Activated naive CD4-positive, alpha-beta T cell treated with Interleukin-2 at 50 U/mL for 16 hours (primary cell): ENCODE measurements around the gene PIK3R1.

ENCODE experiments used
- DNase-seq: peaks from one replicate; pipeline ENCODE4 v3.0.0-alpha.2; 2020

The PIK3R1 gene

GRCh38 chr5:68253624-68254585, 38.3 kb downstream of the PIK3R1 start:
- no peak for DNase-seq

GRCh38 chr5:68254810-68255209, 39.3 kb downstream of the PIK3R1 start:
- DNase-seq: no peak

- DNase-seq: no peak
Measured at GRCh38 chr5:68255305-68256120, 40.0 kb downstream of the PIK3R1 start.

DNA sequence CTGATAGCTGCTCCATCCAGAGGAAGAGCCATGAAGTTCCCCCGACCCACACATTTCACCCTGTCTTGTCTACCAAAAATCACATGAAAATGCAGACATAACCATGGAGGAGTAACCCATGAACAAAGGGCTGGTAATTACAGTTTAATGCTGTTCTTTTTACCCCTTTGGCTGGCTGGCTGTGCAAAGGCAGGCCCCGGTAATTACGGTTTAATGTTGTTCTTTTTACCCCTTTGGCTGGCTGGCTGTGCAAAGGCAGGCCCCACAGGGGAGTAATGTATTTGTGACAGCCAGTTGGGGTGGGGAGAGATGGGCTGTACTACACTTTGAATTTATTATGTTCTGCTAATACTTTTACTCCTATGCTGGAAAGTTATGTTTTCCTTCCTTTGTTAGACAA, 41.7 kb downstream of the PIK3R1 start:
- DNase-seq: no peak

DNA sequence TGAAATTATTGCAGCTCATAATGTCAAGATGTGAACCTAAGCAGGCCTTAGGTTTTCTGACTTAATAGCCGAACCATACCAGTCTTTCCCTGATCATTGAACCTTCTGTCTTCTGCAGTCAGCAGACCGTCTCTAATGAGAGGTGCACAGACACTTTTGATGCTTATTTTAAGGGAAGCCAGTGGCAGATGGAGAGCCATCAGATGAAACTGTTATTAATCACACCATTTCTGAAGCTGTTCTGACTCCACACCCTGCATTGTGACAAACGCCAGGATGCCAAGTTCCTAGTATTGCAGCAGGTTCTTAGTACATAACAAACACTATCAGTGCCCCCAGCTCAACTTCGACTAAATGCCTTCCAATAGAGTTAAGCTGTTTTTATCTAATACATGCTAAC, 43.0 kb downstream of the PIK3R1 start:
- no peak for DNase-seq

- no peak for DNase-seq
Measured at GRCh38 chr5:68259700-68260099, 44.1 kb downstream of the PIK3R1 start.

DNA sequence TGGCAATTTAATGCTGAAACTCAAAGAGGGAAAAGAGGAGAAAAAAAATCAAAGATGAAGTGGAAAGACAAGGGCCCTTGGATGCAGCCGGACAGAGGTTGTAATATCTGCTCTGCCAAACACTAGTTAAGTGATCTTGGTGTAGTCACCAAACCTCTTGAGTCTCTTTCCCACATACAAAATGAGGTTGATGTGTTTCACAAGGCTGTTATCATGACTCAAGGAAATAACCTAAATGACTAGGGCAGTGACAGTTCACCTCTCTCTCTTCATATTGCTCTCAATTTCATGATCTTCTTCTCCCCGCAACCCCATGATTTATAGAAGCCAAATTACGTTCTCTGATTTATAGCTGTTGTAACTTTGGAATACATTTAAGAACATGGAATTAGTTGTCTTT, 44.9 kb downstream of the PIK3R1 start:
- no peak for DNase-seq

GRCh38 chr5:68261169-68261568, 45.6 kb downstream of the PIK3R1 start:
- DNase-seq: no peak

DNA sequence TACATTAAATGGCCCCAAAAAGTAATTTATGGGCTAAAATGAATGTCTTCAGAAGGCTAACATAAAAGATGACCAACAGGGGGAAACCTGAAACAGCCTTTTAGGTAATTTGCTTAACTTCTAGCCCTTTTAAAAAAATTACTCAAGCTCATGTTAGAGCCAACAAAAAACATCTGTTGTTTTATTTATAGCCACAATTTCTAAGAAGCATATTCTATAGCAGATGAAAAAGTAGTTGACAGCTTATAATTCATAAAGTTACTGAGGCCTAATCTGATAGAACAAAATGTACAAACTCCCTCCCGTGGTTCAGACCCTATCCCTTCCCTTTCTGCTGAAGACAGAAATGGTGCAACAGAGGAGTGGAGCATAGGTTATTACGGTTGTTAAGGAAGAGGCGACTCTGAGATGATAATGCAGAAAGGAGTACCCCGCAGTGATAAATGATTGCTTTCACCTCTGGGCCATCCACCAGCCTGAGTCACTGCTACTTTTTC, 46.1 kb downstream of the PIK3R1 start:
- DNase-seq: no peak

DNA sequence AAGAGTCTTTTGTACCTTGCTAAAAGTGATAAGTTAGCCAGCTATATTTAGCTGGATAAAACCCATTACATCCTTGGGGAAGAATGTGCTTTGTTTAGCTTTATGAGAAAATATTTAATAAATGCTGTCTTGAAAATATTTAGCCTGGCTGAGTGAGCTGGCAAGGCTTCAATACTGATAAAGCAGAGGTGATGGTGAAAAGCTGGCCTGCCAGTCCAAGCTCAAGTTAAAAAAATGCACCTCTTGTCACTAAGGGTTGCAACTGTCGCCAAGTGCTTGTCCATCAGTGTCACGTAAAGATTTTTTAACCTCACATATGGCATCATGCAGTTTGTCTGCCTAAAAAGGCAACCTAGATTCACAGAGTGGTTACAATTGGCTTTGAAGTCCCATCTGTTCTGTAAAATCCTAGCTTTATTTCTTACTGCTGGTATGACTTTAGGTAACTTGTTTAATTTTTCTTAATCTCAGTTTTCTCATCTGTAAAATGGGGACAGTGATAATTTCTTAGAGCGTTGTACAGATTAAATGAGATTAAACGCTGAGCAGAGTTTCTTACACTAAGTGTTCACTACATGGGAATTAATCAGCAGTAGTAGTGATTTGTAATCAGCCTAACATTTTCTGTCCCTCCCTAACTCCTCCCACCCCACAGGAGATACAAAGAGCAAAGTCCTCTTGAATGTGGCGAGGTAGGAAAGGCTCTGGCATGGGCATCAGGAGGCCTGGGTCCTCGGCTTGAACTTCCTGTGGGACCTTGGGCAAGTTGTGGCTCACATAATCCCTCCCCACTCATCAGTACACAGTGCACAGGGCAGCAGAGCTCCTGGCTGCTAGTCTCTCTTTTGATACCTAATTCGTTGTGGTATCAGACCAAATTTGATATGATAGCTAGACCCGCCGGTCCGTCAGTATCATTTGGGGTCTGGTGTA, 48.7 kb downstream of the PIK3R1 start:
- no peak for DNase-seq

- DNase-seq: no peak
Measured at GRCh38 chr5:68265347-68265746, 49.8 kb downstream of the PIK3R1 start.

DNA sequence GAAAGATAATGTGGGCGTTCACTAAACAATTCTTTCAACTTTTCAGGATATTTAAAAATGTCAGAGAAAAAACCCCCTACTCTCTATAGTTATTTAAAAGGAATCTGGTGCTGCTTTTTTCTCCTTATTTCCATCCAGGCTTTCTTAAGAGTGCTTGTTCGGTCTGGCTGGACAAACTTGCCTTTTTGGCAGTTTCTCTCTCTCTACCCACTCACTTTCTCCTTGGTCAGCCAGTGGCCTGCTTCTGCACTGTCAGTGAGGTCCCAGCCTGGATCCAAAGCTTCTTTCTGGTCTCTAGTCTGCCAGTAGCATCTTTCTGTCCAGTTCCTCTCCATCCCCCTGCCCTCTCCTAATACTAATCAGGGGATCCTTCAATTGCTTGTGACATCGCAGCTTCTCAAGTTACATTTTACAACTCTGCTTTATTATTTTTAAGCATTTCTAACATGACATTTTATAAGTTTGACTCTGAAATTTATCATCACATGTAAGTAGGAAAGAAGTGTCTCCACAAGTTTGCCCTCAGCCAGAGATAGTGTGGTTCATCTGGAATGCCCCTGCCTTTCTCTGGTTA, 50.4 kb downstream of the PIK3R1 start:
- no peak for DNase-seq

- no peak for DNase-seq
Measured at GRCh38 chr5:68266457-68266856, 50.9 kb downstream of the PIK3R1 start.

- no peak for DNase-seq
Measured at GRCh38 chr5:68267066-68267465, 51.5 kb downstream of the PIK3R1 start.

- DNase-seq: no peak
Measured at GRCh38 chr5:68268101-68268851, 52.7 kb downstream of the PIK3R1 start.

DNA sequence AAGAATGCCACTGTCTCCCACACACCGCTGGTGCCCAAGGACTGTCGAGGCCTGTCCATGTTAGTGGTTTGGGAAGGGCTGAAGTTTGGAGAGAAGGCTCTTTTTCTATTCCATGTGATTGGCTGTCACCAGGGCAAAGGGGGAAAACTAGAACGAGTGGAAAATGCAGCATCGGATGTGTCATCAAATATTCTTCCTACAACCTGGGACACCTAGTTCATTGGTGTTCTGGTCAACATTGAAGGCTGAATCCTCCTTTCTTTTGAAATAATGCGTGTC, 53.2 kb downstream of the PIK3R1 start:
- no peak for DNase-seq

- no peak for DNase-seq
Measured at GRCh38 chr5:68269820-68270219, 54.3 kb downstream of the PIK3R1 start.

DNA sequence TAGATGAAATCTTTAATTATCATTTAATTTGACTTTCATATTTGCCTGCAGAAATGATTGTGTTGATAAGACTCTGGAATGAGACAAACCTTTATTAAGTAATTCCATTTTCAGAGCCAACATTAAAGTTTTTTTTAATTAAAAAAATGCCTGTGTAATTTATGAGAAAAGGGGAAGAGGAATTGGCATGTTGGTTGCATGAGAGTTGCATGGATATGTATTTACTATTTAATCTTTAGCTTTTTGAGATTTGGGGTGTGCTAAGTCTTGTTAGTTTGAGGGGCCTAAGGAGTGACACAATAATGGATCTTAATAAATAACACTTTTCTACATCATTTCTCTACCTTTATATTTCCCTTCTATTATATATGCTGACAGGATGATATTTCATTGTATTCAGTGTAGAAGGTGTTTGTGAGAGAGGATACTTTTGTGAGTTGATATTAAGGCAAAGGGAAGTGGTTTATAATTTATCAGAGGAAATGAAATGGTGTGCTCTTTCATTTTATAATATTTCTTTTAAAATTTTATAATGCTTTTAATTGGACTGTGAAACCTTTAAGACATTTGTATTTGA, 54.9 kb downstream of the PIK3R1 start:
- no peak for DNase-seq

DNA sequence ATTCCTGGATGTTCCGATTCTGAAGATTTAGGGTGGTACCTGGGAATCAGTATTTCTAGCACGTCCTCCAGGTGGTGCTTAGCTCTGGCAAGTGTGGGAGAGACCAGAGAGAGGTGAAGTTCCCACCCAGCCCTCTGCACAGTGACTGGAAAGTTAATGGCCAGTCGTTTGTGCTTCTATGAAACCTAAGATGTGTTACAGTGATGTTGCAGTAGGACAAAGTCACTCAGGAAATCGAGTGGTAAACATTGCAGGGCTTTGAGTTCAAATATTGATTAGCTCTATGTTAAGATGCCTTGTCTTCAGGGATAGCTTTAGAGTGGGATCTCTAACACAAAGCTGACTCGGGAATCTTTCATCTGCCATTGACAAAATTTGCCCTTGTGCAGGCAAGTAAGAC, 55.6 kb downstream of the PIK3R1 start:
- DNase-seq: no peak

DNA sequence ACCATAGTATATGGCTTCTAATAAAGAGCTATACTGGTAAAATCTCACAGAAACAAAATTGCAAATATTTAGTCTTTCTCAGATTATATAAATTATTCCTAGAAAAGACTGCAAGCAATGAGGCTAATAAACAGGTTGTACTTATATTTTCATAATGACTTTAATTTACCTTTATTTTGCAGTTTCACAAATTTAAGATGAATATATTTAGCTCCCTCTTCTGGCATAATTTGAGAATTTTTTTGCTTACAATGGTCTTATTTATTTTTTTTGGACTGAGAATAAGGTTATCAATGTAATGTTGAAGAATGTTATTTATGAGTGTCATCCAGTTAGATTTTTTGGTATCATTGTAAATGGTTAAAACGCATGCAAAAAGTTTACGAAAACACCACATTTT, 56.7 kb downstream of the PIK3R1 start:
- no peak for DNase-seq

DNA sequence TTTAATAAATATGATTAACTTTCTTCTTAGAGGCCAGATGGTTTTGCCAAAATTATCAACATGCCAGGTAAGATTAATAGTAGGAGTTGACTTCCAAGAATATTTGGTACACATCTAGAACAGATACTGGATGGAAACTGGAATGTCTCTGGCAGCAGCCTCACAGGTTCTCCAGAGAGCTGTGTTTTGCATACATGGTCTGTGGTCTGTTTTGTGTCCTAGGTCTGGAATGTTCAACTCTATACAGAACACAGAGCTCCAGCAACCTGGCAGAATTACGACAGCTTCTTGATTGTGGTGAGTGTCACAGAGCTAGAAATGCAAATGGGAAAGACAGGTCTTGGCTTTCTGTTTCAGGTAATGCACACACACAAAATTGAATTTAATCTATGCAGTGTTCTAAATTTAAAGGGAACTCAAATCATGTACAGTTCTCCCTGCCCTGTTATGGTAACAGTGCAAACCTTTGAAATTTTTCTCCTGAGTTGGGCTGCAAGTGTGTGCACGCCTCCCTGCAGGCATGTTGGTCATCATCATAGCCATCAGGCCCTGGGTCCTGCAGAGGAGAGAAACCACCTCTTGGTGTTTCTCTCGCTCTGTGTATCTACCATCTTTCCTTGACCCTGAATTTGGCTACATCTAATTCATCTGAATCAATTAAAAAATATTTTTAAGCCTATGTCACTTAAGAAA, 58.3 kb downstream of the PIK3R1 start:
- DNase-seq: no peak
